ENCODE data around the gene CCR6. TPM values are rescaled to one million over a fixed set of nuclear protein-coding genes. Genes with fewer than 3 reads are reported as not detected.
"Not testable (repeated sequence)": the region's sequence is repeated elsewhere in the genome, so short reads cannot be mapped to it uniquely, and the experiment has no call there.

Gene CCR6
- under 1 TPM in 1 of 2 donors, not detected in 1; 0.27 TPM for polyA plus RNA-seq

- 63 to 69% methylated on average over 8 of the region's 8 CpGs for WGBS, 2 donors
- Histone ChIP-seq H3K27ac (ENCODE audit: low read depth in 2 of 2, low read length in 1 of 2) (peak within 1 kb of the TSS in 1 of 2 donors; percentile 14), H3K4me3 (ENCODE audit: low read depth in 1 of 2, low read length in 2 of 2) (no peak within 1 kb of the TSS), H3K9me3 (ENCODE audit: control insufficient read depth in 2 of 2, insufficient read depth in 1 of 2, low read depth in 1 of 2, low read length in 1 of 2) (no peaks in the 10 kb centered on the region), H3K27me3 (ENCODE audit: control insufficient read depth in 1 of 2, insufficient read depth in 2 of 2, low read length in 2 of 2) (no peaks in the 10 kb centered on the region), H3K36me3 (ENCODE audit: control insufficient read depth in 2 of 2, insufficient read depth in 2 of 2, low read length in 1 of 2) (no peaks in the 10 kb centered on the region), H3K4me1 (ENCODE audit: control insufficient read depth in 2 of 2, insufficient read depth in 2 of 2, low read length in 1 of 2) (peaks cover 0 to 2% of the 10 kb centered on the region in 2 donors)
These were observed at the start of gene CCR6 for GRCh38 chr6:167122827-167123657. Gene CCR6 (plus strand): TSS chr6:167123096. CDS start chr6:167136135, 13,039 bp downstream.

GRCh38 chr6:167073679-167074274, 49.1 kb upstream of the CCR6 start:
- no peaks in the 10 kb centered on the region for H3K9me3 ChIP-seq (ENCODE audit: control insufficient read depth in 2 of 2, insufficient read depth in 1 of 2, low read depth in 1 of 2, low read length in 1 of 2)
- no peaks in the 10 kb centered on the region for H3K36me3 ChIP-seq (ENCODE audit: control insufficient read depth in 2 of 2, insufficient read depth in 2 of 2, low read length in 1 of 2)
- H3K4me3 ChIP-seq (ENCODE audit: low read depth in 1 of 2, low read length in 2 of 2) = no peak overlapping the region
- H3K4me1 ChIP-seq (ENCODE audit: control insufficient read depth in 2 of 2, insufficient read depth in 2 of 2, low read length in 1 of 2) = no peaks in the 10 kb centered on the region
- H3K27ac ChIP-seq (ENCODE audit: low read depth in 2 of 2, low read length in 1 of 2) = no peak overlapping the region
- no peaks in the 10 kb centered on the region for H3K27me3 ChIP-seq (ENCODE audit: control insufficient read depth in 1 of 2, insufficient read depth in 2 of 2, low read length in 2 of 2)

GRCh38 chr6:167077241-167077932, 45.5 kb upstream of the CCR6 start:
- Histone ChIP-seq H3K36me3 (ENCODE audit: control insufficient read depth in 2 of 2, insufficient read depth in 2 of 2, low read length in 1 of 2) (no peaks in the 10 kb centered on the region), H3K4me1 (ENCODE audit: control insufficient read depth in 2 of 2, insufficient read depth in 2 of 2, low read length in 1 of 2) (no peaks in the 10 kb centered on the region)

GRCh38 chr6:167078745-167079144, 44.2 kb upstream of the CCR6 start:
- Histone ChIP-seq H3K9me3 (ENCODE audit: control insufficient read depth in 2 of 2, insufficient read depth in 1 of 2, low read depth in 1 of 2, low read length in 1 of 2) (no peaks in the 10 kb centered on the region), H3K27me3 (ENCODE audit: control insufficient read depth in 1 of 2, insufficient read depth in 2 of 2, low read length in 2 of 2) (no peaks in the 10 kb centered on the region), H3K27ac (ENCODE audit: low read depth in 2 of 2, low read length in 1 of 2) (no peak overlapping the region), H3K4me3 (ENCODE audit: low read depth in 1 of 2, low read length in 2 of 2) (no peak overlapping the region), H3K36me3 (ENCODE audit: control insufficient read depth in 2 of 2, insufficient read depth in 2 of 2, low read length in 1 of 2) (no peaks in the 10 kb centered on the region), H3K4me1 (ENCODE audit: control insufficient read depth in 2 of 2, insufficient read depth in 2 of 2, low read length in 1 of 2) (no peaks in the 10 kb centered on the region)
- WGBS, 2 donors = 76 to 81% methylated on average over 8 of the region's 8 CpGs

More at GRCh38 chr6:167077241-167077932, 45.5 kb upstream of the CCR6 start:
- WGBS, 2 donors = 65 to 76% methylated on average over 15 of the region's 15 CpGs
- Histone ChIP-seq H3K27me3 (ENCODE audit: control insufficient read depth in 1 of 2, insufficient read depth in 2 of 2, low read length in 2 of 2) (no peaks in the 10 kb centered on the region), H3K4me3 (ENCODE audit: low read depth in 1 of 2, low read length in 2 of 2) (no peak overlapping the region), H3K27ac (ENCODE audit: low read depth in 2 of 2, low read length in 1 of 2) (no peak overlapping the region), H3K9me3 (ENCODE audit: control insufficient read depth in 2 of 2, insufficient read depth in 1 of 2, low read depth in 1 of 2, low read length in 1 of 2) (no peaks in the 10 kb centered on the region)

- H3K27me3 ChIP-seq (ENCODE audit: control insufficient read depth in 1 of 2, insufficient read depth in 2 of 2, low read length in 2 of 2) = no peaks in the 10 kb centered on the region
- H3K4me3 ChIP-seq (ENCODE audit: low read depth in 1 of 2, low read length in 2 of 2) = no peak overlapping the region
- H3K4me1 ChIP-seq (ENCODE audit: control insufficient read depth in 2 of 2, insufficient read depth in 2 of 2, low read length in 1 of 2) = no peaks in the 10 kb centered on the region
- 75 to 79% methylated on average over 11 of the region's 11 CpGs for WGBS, 2 donors
- no peaks in the 10 kb centered on the region for H3K36me3 ChIP-seq (ENCODE audit: control insufficient read depth in 2 of 2, insufficient read depth in 2 of 2, low read length in 1 of 2)
- no peak overlapping the region for H3K27ac ChIP-seq (ENCODE audit: low read depth in 2 of 2, low read length in 1 of 2)
- H3K9me3 ChIP-seq (ENCODE audit: control insufficient read depth in 2 of 2, insufficient read depth in 1 of 2, low read depth in 1 of 2, low read length in 1 of 2) = no peaks in the 10 kb centered on the region
These were observed 43.0 kb upstream of the CCR6 start for GRCh38 chr6:167079853-167080297.

- WGBS, 2 donors = 90 to 94% methylated on average over 3 of the region's 3 CpGs
These were observed 35.0 kb upstream of the CCR6 start for GRCh38 chr6:167087857-167088354.

GRCh38 chr6:167088741-167089140, 34.2 kb upstream of the CCR6 start:
- H3K27me3 ChIP-seq (ENCODE audit: control insufficient read depth in 1 of 2, insufficient read depth in 2 of 2, low read length in 2 of 2); H3K4me3 ChIP-seq (ENCODE audit: low read depth in 1 of 2, low read length in 2 of 2); H3K27ac ChIP-seq (ENCODE audit: low read depth in 2 of 2, low read length in 1 of 2); H3K4me1 ChIP-seq (ENCODE audit: control insufficient read depth in 2 of 2, insufficient read depth in 2 of 2, low read length in 1 of 2); H3K9me3 ChIP-seq (ENCODE audit: control insufficient read depth in 2 of 2, insufficient read depth in 1 of 2, low read depth in 1 of 2, low read length in 1 of 2); H3K36me3 ChIP-seq (ENCODE audit: control insufficient read depth in 2 of 2, insufficient read depth in 2 of 2, low read length in 1 of 2): not testable (repeated sequence)

More at GRCh38 chr6:167087857-167088354, 35.0 kb upstream of the CCR6 start:
- H3K4me1 ChIP-seq (ENCODE audit: control insufficient read depth in 2 of 2, insufficient read depth in 2 of 2, low read length in 1 of 2) = no peaks in the 10 kb centered on the region
- H3K27me3 ChIP-seq (ENCODE audit: control insufficient read depth in 1 of 2, insufficient read depth in 2 of 2, low read length in 2 of 2) = no peaks in the 10 kb centered on the region
- no peaks in the 10 kb centered on the region for H3K9me3 ChIP-seq (ENCODE audit: control insufficient read depth in 2 of 2, insufficient read depth in 1 of 2, low read depth in 1 of 2, low read length in 1 of 2)
- H3K36me3 ChIP-seq (ENCODE audit: control insufficient read depth in 2 of 2, insufficient read depth in 2 of 2, low read length in 1 of 2) = no peaks in the 10 kb centered on the region
- no peak overlapping the region for H3K27ac ChIP-seq (ENCODE audit: low read depth in 2 of 2, low read length in 1 of 2)
- H3K4me3 ChIP-seq (ENCODE audit: low read depth in 1 of 2, low read length in 2 of 2) = no peak overlapping the region

GRCh38 chr6:167089243-167090142, 33.4 kb upstream of the CCR6 start:
- Histone ChIP-seq H3K4me3 (ENCODE audit: low read depth in 1 of 2, low read length in 2 of 2) (no peak overlapping the region), H3K27ac (ENCODE audit: low read depth in 2 of 2, low read length in 1 of 2) (no peak overlapping the region), H3K27me3 (ENCODE audit: control insufficient read depth in 1 of 2, insufficient read depth in 2 of 2, low read length in 2 of 2) (no peaks in the 10 kb centered on the region), H3K9me3 (ENCODE audit: control insufficient read depth in 2 of 2, insufficient read depth in 1 of 2, low read depth in 1 of 2, low read length in 1 of 2) (no peaks in the 10 kb centered on the region), H3K36me3 (ENCODE audit: control insufficient read depth in 2 of 2, insufficient read depth in 2 of 2, low read length in 1 of 2) (no peaks in the 10 kb centered on the region), H3K4me1 (ENCODE audit: control insufficient read depth in 2 of 2, insufficient read depth in 2 of 2, low read length in 1 of 2) (no peaks in the 10 kb centered on the region)
- WGBS, 2 donors = 83 to 85% methylated on average over 11 of the region's 11 CpGs

GRCh38 chr6:167090171-167090570, 32.7 kb upstream of the CCR6 start:
- H3K27ac ChIP-seq (ENCODE audit: low read depth in 2 of 2, low read length in 1 of 2) = no peak overlapping the region
- 83 to 86% methylated on average over 4 of the region's 4 CpGs for WGBS, 2 donors

More at GRCh38 chr6:167090171-167090570, 32.7 kb upstream of the CCR6 start:
- Histone ChIP-seq H3K36me3 (ENCODE audit: control insufficient read depth in 2 of 2, insufficient read depth in 2 of 2, low read length in 1 of 2) (no peaks in the 10 kb centered on the region), H3K4me3 (ENCODE audit: low read depth in 1 of 2, low read length in 2 of 2) (no peak overlapping the region), H3K4me1 (ENCODE audit: control insufficient read depth in 2 of 2, insufficient read depth in 2 of 2, low read length in 1 of 2) (no peaks in the 10 kb centered on the region), H3K9me3 (ENCODE audit: control insufficient read depth in 2 of 2, insufficient read depth in 1 of 2, low read depth in 1 of 2, low read length in 1 of 2) (no peaks in the 10 kb centered on the region), H3K27me3 (ENCODE audit: control insufficient read depth in 1 of 2, insufficient read depth in 2 of 2, low read length in 2 of 2) (no peaks in the 10 kb centered on the region)
